H54 (cell line): ENCODE data around the gene MICAL2.

Experiments used
- DNase-seq: peaks from one replicate; pipeline ENCODE4 v3.0.0; 2011; ENCODE audit warnings: low spot score, mixed read lengths; ENCODE audit not compliant: insufficient read length
- FAIRE-seq: peaks from 3 replicates; lab custom pipeline; 2011; peaks lifted over from hg19 to GRCh38; lab: Jason Lieb, UNC
- POLR2A ChIP-seq: IDR thresholded peaks from 2 replicates; pipeline ENCODE4 v1.6.1; 2011; ENCODE audit warnings: low read depth, mild to moderate bottlenecking, low read length

MICAL2 gene

GRCh38 chr11:12222055-12222792 lies 111.8 kb downstream of the MICAL2 start:
- DNase-seq (no peak), FAIRE-seq (no peak)

GRCh38 chr11:12223771-12224536 lies 113.6 kb downstream of the MICAL2 start:
- TF ChIP-seq POLR2A, result no peak
- DNase-seq (no peak), FAIRE-seq (no peak)

More at GRCh38 chr11:12222055-12222792, 111.8 kb downstream of the MICAL2 start:
- TF ChIP-seq POLR2A, result no peak; the same call in 1 of the 2 replicates

- peak; percentile 55 for TF ChIP-seq POLR2A
- peak; percentile 93 for DNase-seq
- peak; percentile 38 for FAIRE-seq
These were observed 114.1 kb downstream of the MICAL2 start for GRCh38 chr11:12224537-12224893.

- TF ChIP-seq POLR2A, result no peak
- FAIRE-seq, result no peak
- DNase-seq, result no peak
These were observed 114.8 kb downstream of the MICAL2 start for GRCh38 chr11:12225046-12225739.

GRCh38 chr11:12226093-12226492 lies 115.7 kb downstream of the MICAL2 start:
- FAIRE-seq (no peak), DNase-seq (no peak)
- no peak for TF ChIP-seq POLR2A

GRCh38 chr11:12229450-12230229 lies 119.2 kb downstream of the MICAL2 start:
- TF ChIP-seq POLR2A, result no peak
- FAIRE-seq (no peak), DNase-seq (no peak)

- TF ChIP-seq POLR2A, result no peak
- FAIRE-seq (no peak), DNase-seq (no peak)
These were observed 121.8 kb downstream of the MICAL2 start for GRCh38 chr11:12232160-12232559.

GRCh38 chr11:12232817-12233601 lies 122.6 kb downstream of the MICAL2 start:
- DNase-seq, result peak; percentile 49
- no peak for TF ChIP-seq POLR2A
- no peak for FAIRE-seq

- FAIRE-seq (no peak), DNase-seq (no peak)
- TF ChIP-seq POLR2A, result no peak
These were observed 123.2 kb downstream of the MICAL2 start for GRCh38 chr11:12233602-12233925.

GRCh38 chr11:12234221-12234620 lies 123.8 kb downstream of the MICAL2 start:
- no peak for TF ChIP-seq POLR2A
- DNase-seq, result no peak
- FAIRE-seq, result no peak

- no peak for TF ChIP-seq POLR2A
- no peak for FAIRE-seq
These were observed 124.7 kb downstream of the MICAL2 start for GRCh38 chr11:12235080-12235479.

GRCh38 chr11:12235553-12235946 lies 125.2 kb downstream of the MICAL2 start:
- no peak for FAIRE-seq
- TF ChIP-seq POLR2A, result no peak
- no peak for DNase-seq

More at GRCh38 chr11:12235080-12235479, 124.7 kb downstream of the MICAL2 start:
- DNase-seq, result no peak
